AG04449 (cell line): ENCODE measurements around the gene HSD17B11.

Experiments
- CTCF ChIA-PET: fragments of 350-600 bp; formaldehyde crosslinking; extraction: SDS; loops from one replicate; lab custom pipeline; 2021; ENCODE audit warnings: antibody characterized with exemption; lab: Yijun Ruan, JAX
- POLR2A ChIA-PET: fragments of 400-600, 350-600 bp; formaldehyde crosslinking; extraction: SDS; loops from one replicate; lab custom pipeline; 2020; ENCODE audit warnings: antibody characterized with exemption, inconsistent platforms; lab: Yijun Ruan, JAX
- DNase-seq: peaks from one replicate; pipeline ENCODE4 v3.0.0-alpha.2; 2010; ENCODE audit warnings: low read depth, low spot score
- H3K4me3 ChIP-seq: 2 replicates; pipeline ENCODE4 v1.5.1; 2011; ENCODE audit warnings: low read depth, mild to moderate bottlenecking, control low read depth, low read length
- TF ChIP-seq, protein P1 (sequence below): IDR thresholded peaks from one replicate; pipeline ENCODE4 v1.5.1; 2011; ENCODE audit warnings: mild to moderate bottlenecking, moderate library complexity, low read length, control low read depth, inconsistent platforms; ENCODE audit not compliant: insufficient read depth; ENCODE audit errors: missing control alignments

Gene HSD17B11

DNA sequence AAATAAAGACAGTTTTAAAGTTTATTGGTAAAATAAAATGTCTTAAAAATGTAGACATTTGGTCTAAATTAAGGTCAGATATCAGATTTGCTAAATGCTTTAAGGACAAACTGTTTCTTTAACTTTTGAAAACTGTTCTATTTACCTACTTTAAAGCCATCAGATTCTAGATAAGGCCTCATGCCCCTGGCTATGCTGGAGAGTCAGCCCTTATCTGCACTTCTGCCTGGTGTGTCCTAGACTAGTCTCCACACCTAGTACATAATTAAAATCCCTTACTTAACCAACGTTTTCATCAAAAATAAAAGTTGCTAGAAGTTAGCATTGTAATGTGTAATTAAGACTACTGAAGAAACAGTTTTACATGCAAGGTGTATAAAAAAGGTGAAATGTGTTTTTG lies 25.6 kb downstream of the HSD17B11 start:
- no peak for DNase-seq
- POLR2A ChIA-PET = no interaction called here
- CTCF ChIA-PET = interaction anchor here (1.2 to 3.6 kb wide), 2 partner anchors 11 to 101 kb away, joined by 3 to 18 read pairs; no protein-coding TSS in a partner anchor
- H3K4me3 ChIP-seq = no peak overlapping the region
- TF ChIP-seq, protein P1, sequence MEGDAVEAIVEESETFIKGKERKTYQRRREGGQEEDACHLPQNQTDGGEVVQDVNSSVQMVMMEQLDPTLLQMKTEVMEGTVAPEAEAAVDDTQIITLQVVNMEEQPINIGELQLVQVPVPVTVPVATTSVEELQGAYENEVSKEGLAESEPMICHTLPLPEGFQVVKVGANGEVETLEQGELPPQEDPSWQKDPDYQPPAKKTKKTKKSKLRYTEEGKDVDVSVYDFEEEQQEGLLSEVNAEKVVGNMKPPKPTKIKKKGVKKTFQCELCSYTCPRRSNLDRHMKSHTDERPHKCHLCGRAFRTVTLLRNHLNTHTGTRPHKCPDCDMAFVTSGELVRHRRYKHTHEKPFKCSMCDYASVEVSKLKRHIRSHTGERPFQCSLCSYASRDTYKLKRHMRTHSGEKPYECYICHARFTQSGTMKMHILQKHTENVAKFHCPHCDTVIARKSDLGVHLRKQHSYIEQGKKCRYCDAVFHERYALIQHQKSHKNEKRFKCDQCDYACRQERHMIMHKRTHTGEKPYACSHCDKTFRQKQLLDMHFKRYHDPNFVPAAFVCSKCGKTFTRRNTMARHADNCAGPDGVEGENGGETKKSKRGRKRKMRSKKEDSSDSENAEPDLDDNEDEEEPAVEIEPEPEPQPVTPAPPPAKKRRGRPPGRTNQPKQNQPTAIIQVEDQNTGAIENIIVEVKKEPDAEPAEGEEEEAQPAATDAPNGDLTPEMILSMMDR = no peak

DNA sequence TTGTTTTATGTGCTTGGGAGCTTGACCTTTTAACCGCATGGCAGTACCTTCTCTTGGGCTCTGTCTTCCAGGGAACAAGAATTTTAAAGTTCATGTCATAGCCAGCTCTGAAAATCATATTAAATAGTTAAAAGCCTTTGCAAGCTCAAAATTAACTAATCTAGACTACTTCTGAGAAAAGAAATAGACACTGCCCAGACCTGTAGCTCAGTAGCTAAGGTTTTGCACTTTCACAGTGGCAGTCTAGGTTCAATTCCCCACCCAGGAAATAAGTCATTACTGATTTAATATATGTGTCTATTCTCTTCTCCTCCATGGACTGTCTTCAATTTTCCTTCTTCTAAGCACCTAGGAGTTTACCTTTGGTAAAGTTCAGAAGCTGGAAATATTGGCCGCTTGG lies 27.4 kb downstream of the HSD17B11 start:
- TF ChIP-seq, protein P1 = no peak
- CTCF ChIA-PET = interaction anchor here (1.1 to 3.6 kb wide), 6 partner anchors 10 to 103 kb away, joined by 3 to 18 read pairs (median 4); partner anchors contain the start of gene HSD17B11
- H3K4me3 ChIP-seq = no peak overlapping the region
- no peak for DNase-seq
- POLR2A ChIA-PET = interaction anchor here (0.8 kb wide), 1 partner anchor 59 kb away, joined by 3 read pairs; no protein-coding TSS in a partner anchor

DNA sequence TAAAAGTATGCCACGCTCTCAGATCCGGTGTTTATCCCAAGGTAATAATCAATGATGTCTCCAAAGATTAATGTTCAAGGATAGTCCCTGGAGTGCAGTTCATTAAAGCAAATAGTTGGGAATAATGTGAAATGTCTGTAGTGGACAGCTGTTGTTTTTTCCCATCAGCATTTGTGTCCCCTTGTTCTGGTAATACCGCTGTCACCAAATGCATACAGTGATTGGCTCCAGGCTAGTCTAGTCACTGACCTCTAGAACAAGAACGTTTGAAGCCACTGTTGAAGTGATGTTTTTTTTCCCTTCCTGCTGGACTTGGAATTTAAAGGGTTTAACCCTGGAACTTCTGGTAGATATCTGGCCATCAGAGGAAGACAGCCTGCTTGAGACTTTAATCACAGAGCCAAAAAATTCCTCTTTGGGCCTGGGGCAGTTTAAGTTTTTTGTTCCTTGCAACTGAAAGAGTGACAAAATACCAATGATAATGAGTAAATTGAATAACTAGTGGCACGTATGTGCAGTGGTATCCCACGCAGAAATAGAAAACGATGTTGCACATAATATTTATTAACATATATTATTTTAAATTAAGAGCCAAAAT lies 30.6 kb downstream of the HSD17B11 start:
- CTCF ChIA-PET = interaction anchor here (2.0 kb wide), 1 partner anchor 15 kb away, joined by 5 read pairs; no protein-coding TSS in a partner anchor
- POLR2A ChIA-PET = no interaction called here
- H3K4me3 ChIP-seq = no peak overlapping the region
- no peak for DNase-seq
- TF ChIP-seq, protein P1 = no peak

DNA sequence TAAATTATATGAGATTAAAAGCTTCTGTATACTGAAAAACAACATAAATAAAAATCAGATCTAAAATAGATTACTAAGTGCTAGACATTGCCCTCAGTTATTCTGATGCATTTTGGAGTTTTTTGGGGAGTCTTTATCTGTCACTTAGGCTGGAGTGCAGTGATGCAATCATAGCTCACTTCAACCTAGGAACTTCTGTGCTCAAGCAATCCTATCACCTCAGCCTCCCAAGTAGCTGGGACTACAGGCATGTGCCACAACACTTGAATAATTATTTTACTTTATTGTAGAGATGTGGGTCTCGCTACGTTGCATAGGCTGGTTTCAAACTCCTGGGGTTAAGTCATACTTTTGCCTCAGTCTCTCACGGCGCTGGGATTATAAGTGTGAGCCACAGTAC lies 31.7 kb downstream of the HSD17B11 start:
- H3K4me3 ChIP-seq = no peak overlapping the region
- TF ChIP-seq, protein P1 = no peak
- CTCF ChIA-PET = interaction anchor here (2.0 to 3.9 kb wide), 2 partner anchors 16 to 106 kb away, joined by 5 to 29 read pairs; no protein-coding TSS in a partner anchor
- no peak for DNase-seq
- POLR2A ChIA-PET = no interaction called here

DNA sequence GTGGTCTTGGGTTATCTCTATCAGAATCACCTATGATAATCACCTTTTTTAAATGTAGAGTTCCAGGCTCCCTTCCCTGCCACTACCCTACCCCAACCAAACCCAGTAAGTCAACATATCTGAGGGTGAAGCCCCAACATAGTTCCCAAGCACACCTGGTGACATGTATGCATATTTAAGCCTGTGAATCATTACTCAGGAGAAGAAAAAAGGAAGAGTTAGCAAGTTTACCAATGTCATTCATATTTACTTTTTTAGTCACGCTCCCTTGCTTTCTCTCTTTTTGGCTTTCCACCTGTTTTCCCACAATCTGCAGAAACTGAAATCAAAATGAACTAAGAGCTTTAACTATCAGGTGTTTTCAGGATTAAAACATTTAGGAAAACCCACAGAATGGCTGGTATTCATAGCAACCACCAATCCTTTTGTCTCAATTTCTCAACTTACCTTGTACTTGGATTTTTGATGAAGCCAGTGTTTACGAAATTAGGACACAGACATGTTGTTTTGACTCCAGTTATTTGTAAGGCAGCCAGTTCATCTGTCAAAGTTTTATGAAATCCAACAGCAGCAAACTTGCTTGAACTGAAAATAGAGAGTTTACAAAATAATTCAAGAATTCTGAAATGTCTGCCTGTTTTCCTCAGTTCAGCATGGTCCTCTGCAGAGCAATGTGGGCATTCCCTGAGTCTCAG lies 34.0 kb downstream of the HSD17B11 start:
- no peak overlapping the region for H3K4me3 ChIP-seq
- ChIA-PET POLR2A (no interaction called here), CTCF (interaction anchor here (2.0 to 3.9 kb wide), 3 partner anchors 10 to 109 kb away, joined by 6 to 29 read pairs (median 12); no protein-coding TSS in a partner anchor)
- DNase-seq = no peak
- TF ChIP-seq, protein P1 = no peak
